Stimulated activated CD4-positive, alpha-beta T cell treated with anti-CD3 and anti-CD28 coated beads, TNF-alpha, amount 100 ng/mL, for 4 hours (primary cell): ENCODE results near the gene LACTB.

ENCODE experiments used
- DNase-seq, 3 experiments: peaks; one replicate each; pipeline ENCODE4 v3.0.0-alpha.2; 2020; ENCODE audit warnings: low read depth in 3 of 3

Gene LACTB

GRCh38 chr15:63126726-63127125 lies 5.1 kb downstream of the LACTB start:
- no peak for DNase-seq

- DNase-seq: no peak
These were observed 12.1 kb downstream of the LACTB start for GRCh38 chr15:63133786-63134185.

GRCh38 chr15:63134245-63134985 lies 12.8 kb downstream of the LACTB start:
- no peak for DNase-seq

- no peak for DNase-seq
These were observed 13.6 kb downstream of the LACTB start for GRCh38 chr15:63135281-63135680.

- DNase-seq: no peak
These were observed 14.1 kb downstream of the LACTB start for GRCh38 chr15:63135804-63136203.

GRCh38 chr15:63136742-63137141 lies 15.1 kb downstream of the LACTB start:
- no peak for DNase-seq

- DNase-seq: no peak
These were observed 19.3 kb downstream of the LACTB start for GRCh38 chr15:63140936-63141335.

GRCh38 chr15:63145426-63145825 lies 23.8 kb downstream of the LACTB start:
- DNase-seq: no peak

GRCh38 chr15:63146684-63147083 lies 25.0 kb downstream of the LACTB start:
- DNase-seq: no peak

GRCh38 chr15:63151665-63152064 lies 30.0 kb downstream of the LACTB start:
- no peak for DNase-seq

- no peak for DNase-seq
These were observed 33.8 kb downstream of the LACTB start for GRCh38 chr15:63155486-63155885.

GRCh38 chr15:63156086-63156710 lies 34.5 kb downstream of the LACTB start:
- DNase-seq: no peak

GRCh38 chr15:63156755-63157117 lies 35.1 kb downstream of the LACTB start:
- no peak for DNase-seq

GRCh38 chr15:63157118-63157843 lies 35.6 kb downstream of the LACTB start, which contains the start of gene RPS27L:
Gene RPS27L (minus strand): TSS chr15:63157477. CDS start chr15:63157405, 72 bp downstream.
- peak; percentile 73 to 80 (median 75) for DNase-seq

GRCh38 chr15:63157891-63158431 lies 36.3 kb downstream of the LACTB start:
- peak in 1 of 3 experiments; percentile 3 for DNase-seq

- no peak for DNase-seq
These were observed 39.0 kb downstream of the LACTB start for GRCh38 chr15:63160638-63161037.

- DNase-seq: no peak
These were observed 41.6 kb downstream of the LACTB start for GRCh38 chr15:63163217-63163616.

GRCh38 chr15:63165166-63165859 lies 43.7 kb downstream of the LACTB start:
- no peak for DNase-seq

- DNase-seq: no peak
These were observed 44.6 kb downstream of the LACTB start for GRCh38 chr15:63166219-63166618.

- DNase-seq: no peak
These were observed 48.1 kb downstream of the LACTB start for GRCh38 chr15:63169788-63170187.

- no peak for DNase-seq
These were observed 50.7 kb downstream of the LACTB start for GRCh38 chr15:63172376-63172775.
